SK-N-MC (cell line): ENCODE data around the gene CAMTA1.

Experiments used
- EZH2 ChIP-seq: fragments of 200-600 bp; sonication (generic); IDR thresholded peaks from one replicate; pipeline ENCODE4 v1.6.1; 2017; ENCODE audit warnings: antibody characterized with exemption
- POLR2AphosphoS5 ChIP-seq: IDR thresholded peaks from 2 replicates; pipeline ENCODE4 v1.6.1; 2012; ENCODE audit warnings: mild to moderate bottlenecking, low read depth, low read length, borderline replicate concordance

- TF ChIP-seq EZH2 (no peak), POLR2AphosphoS5 (no peak)
These were observed 386.3 kb downstream of the CAMTA1 start for GRCh38 chr1:7171574-7171973.
